ENCODE data around the gene ZNF224. TPM values are rescaled to one million over a fixed set of nuclear protein-coding genes. Genes with fewer than 3 reads are reported as not detected.
A peak's percentile ranks its signal among the peaks of the same experiment; 100 is the strongest.

The ZNF224 gene
- total RNA-seq = 10 to 100 TPM; 16.4 to 21.0 TPM
- long read RNA-seq, donor 1, partial matches to known transcripts = 0 of 3 reads
- long read RNA-seq, donor 1, other reads (novel, unspliced or antisense) = 1 of 3 reads
- long read RNA-seq, donor 2, transcript ZNF224-203 (1 exons, 1,552 nt) = major isoform, 5 of 11 reads
- long read RNA-seq, donor 2, partial matches to known transcripts = 0 of 11 reads
- long read RNA-seq, donor 2, other reads (novel, unspliced or antisense) = 2 of 11 reads

DNA sequence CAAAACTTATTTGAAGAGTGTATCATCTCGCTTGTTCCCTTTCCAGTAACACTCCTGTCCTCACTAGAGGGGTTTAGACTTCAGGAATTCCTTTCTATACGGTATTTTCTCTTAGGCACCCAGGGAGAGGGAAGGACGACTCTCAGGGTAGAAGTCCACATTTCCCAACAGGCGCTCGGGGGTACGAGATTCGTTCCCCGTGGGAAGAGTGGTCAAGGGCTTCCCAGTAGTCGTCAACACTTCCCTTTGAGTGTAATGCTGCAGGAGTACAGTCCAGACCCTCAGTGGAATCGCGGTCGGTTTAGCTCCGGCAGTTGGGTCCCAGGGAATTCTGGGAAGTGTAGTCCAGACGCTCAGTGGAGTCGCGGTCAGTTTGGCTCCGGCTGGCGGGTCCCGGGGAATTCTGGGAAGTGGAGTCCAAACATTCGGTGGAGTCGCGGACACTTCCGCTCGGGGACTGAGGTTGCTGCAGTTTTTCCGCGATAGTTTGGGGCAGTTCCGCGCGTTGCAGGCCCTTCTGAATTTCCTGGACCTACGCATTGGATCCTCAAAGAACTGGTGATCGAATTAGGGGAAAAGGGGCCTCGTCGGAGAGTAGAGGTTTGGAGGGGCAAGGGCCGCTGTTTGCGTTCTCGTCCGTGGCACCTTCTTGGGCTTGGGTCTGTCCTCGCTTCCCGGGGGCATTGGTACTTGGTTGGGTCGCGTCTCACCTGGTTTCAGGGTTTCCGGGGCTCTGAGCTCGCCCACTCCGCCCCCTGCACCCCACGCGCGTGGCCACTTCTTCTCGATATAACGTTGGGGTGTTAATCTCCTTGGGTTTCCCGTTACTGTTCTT, at the start of gene ZNF224:
Gene ZNF224 (plus strand): TSS at position 431 of the 835 bp plus-strand sequence. CDS start 3,513 bp downstream, outside the sequence.
- intact Hi-C loops (cut with DNase I) = no loop called here
- DNase-seq (ENCODE audit: low spot score) = peak; percentile 97

DNA sequence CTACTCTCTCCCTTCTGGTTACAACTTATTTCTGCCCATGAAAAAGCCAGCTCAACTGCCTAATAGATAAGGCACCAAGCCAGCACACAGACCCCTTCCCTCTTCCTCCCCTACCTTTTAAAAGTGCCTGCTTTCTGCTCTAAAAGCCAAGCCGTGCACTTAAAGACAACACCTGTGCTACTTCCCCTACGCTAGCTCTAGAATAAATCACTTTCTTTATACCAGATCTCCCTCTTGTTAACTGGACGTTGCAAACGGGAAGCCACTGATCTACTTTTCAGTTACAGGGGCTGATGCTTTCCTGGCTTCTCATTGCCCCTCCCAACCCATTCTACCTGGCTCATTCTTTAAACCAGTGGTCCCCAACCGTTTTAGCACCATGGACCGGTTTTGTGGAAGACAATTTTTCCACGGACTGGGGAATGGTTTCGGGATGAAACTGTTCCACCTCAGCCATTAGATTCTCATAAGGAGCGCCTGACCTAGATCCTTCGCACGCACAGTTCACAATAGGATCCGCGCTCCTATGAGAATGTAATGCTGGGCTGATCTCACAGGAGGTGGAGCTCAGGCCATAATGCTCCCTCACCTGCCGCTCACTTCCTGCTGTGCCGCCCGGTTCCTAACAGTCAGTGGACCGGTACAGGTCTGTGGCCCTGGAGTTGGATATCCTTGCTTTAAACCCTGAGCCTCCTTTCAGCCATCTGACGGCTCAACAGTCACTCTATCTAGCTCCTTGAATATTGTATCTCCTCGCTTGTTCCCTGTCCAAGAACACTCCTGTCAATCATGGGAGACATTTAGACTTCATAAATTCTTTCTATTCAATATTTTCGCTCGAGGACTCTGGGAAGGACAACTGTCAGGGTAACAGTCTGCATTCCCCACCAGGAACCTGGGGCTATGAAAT, 43.2 kb upstream of the ZNF224 start:
- DNase-seq (ENCODE audit: low spot score) = no peak
- intact Hi-C loops (cut with DNase I) = loop anchor here in 1 of 2 donors (10.0 kb wide), 1 partner anchor 64 kb away; the partner anchor contains the start of gene ZNF225

DNA sequence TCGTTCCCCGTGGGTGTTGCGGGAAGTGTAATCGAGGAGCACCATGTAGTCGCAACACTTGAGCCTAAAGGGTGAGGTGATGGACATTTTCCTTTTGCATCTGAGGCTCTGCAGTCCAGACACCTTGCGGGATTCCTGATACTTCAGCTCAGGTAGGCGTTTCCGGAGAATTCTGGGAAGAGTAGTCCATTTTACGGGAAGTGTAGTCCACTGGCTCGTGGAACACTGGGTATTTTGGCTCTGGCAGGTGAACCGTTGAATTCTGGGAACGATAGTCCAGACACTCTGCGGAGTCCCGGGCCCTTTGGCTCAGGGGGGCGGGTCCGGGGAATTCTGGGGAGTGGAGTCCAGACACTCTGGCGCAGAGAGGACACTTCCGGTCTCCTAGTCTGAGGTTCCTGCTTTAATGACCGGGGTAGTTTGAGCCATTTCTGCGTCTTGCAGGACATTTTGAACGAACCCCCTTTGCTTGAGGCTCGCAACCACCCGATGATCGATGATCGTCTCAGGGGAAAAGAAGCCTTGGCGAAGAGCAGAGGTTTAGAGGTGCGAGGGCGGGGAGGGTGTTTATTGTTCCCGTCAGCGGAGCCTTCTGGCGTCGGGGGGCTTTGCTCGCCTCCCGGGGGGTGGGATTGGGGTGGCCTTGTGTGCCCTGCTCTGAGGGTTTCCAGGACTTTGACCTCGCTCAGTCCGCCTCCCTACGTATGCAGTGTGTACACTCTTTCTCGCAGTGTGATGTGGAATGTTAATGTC, 42.3 kb upstream of the ZNF224 start, which contains the start of gene ZNF223:
Gene ZNF223 (plus strand): TSS at position 387 of the 753 bp plus-strand sequence. CDS start 3,141 bp downstream, outside the sequence.
- peak; percentile 98 for DNase-seq (ENCODE audit: low spot score)
- intact Hi-C loops (cut with DNase I) = loop anchor here in 1 of 2 donors (10.0 kb wide), 1 partner anchor 63 kb away; the partner anchor contains the start of gene ZNF225

DNA sequence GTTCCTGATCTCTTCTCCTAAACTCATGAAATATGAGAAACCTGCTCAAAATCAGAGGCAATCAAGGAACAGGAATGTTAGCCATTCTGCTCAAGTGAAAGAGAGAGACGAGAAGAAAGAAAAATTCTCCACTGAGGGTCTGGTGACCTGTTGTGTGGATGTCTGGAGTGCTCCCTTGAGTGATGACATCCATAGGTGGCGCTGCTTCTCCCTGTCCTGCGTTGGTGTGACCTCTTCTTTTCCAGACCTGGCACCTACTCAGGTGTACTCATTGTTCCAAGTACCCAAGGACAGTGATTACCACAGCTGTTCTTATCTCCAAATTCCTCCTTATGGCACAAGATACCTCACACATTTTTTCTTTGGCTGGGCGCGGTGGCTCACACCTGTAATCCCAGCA, 38.3 kb upstream of the ZNF224 start:
- DNase-seq (ENCODE audit: low spot score) = no peak
- intact Hi-C loops (cut with DNase I) = loop anchor here in 1 of 2 donors (10.0 kb wide), 1 partner anchor 59 kb away; the partner anchor contains the start of gene ZNF225

DNA sequence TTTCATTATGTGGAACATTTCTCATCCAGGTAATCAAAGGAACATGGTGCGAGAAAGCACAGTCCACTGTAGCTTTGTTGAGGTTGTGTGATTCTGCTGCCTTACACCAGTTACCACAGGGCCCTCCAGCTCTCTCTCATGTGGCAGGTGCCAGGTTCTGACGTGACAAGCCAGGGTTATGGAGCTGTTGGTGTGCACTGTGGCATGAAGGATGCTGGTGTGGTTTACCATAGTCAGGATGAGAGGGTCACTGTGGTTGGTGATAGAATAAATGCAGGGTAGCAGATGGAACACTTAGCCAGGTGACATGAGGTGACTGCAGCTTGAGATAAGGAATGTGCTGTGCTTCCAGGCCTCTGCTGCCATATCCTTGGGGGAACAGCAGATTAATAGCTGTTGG, 34.9 kb upstream of the ZNF224 start:
- DNase-seq (ENCODE audit: low spot score) = no peak
- intact Hi-C loops (cut with DNase I) = loop anchor here in 1 of 2 donors (10.0 kb wide), 1 partner anchor 56 kb away; the partner anchor contains the start of gene ZNF225

DNA sequence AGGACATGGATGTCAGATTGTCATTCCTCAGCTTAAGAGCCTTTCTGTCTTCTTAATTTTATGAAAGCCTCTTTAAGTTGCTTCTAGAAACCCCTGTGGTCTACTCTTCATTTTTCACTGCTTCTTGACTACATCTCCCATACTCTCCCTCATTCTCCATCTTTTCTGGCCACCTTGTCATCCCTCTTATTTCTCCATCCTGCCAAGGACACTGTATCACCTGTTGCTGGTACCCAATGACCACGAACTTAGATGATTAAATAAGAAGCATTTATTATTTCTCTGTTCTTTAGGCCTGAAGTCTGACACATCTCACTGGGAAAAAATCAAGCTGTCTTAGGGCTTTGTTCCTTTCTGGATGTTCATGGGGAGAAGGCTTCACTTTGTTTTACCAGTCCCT, 33.1 kb upstream of the ZNF224 start:
- no peak for DNase-seq (ENCODE audit: low spot score)
- intact Hi-C loops (cut with DNase I) = no loop called here

DNA sequence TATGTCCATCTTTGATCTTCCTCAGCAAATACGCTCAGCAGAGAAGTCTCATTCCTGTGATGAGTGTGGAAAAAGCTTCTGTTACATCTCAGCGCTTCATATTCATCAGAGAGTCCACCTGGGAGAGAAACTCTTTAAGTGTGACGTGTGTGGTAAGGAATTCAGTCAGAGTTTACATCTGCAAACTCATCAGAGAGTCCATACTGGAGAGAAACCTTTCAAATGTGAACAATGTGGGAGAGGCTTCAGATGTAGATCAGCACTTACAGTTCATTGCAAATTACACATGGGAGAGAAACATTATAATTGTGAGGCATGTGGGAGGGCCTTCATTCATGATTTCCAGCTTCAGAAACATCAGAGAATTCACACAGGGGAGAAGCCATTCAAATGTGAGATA, 27.9 kb upstream of the ZNF224 start:
- no peak for DNase-seq (ENCODE audit: low spot score)
- intact Hi-C loops (cut with DNase I) = no loop called here

DNA sequence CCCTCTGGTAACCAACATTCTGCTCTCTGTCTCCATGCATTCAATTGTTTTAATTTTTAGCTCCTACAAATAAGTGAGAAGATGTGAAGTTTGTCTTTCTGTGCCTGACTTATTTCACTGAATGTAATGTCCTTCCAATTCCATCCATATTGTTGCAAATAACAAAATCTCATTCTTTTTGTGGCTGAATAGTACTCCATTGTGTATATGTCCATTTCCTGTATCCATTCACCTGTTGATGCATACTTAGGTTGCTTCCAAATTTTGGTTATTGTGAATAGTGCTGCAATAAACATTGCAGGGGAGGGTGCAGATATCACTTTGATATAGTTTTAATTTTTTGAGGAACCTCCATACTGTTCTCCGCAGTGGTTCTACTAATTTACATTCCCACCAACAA, 24.7 kb upstream of the ZNF224 start:
- intact Hi-C loops (cut with DNase I) = no loop called here
- no peak for DNase-seq (ENCODE audit: low spot score)

DNA sequence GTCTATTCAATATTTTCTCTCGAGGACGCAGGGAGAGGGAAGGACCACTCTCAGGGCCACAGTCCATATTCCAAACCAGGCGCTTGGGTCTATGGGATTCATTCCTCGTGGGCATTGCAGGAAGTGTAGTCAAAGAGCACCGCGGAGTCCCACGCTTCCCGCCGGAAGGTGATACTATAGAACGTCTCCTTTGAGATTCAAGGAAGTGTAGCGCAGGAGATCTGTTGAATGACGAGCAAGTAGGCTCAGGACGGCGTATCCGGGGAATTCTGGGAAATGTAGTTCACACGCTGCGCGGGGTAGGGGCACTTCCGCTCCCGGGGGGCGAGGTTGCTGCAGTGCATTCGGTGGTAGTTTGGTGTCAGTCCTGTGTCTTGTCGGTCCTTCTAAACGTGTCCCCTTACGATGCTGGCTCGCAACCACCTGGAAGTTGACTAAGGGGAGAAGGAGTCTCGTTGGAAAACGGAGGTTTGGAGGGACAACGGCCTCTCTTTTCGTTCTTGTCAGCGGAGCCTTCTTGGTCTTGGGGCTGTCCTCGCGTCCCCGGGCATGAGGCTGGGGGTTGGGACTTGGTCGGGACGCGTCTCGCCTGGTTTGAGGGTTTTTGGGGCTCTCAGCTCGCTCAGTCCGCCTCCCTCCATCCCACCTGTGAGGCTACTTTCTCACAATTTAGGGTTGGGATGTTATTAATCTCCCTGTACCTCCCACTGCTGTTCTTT, 22.2 kb upstream of the ZNF224 start, which contains the start of gene ZNF284:
Gene ZNF284 (plus strand): TSS at position 336 of the 719 bp plus-strand sequence. CDS start 4,231 bp downstream, outside the sequence.
- peak; percentile 88 for DNase-seq (ENCODE audit: low spot score)
- intact Hi-C loops (cut with DNase I) = no loop called here

DNA sequence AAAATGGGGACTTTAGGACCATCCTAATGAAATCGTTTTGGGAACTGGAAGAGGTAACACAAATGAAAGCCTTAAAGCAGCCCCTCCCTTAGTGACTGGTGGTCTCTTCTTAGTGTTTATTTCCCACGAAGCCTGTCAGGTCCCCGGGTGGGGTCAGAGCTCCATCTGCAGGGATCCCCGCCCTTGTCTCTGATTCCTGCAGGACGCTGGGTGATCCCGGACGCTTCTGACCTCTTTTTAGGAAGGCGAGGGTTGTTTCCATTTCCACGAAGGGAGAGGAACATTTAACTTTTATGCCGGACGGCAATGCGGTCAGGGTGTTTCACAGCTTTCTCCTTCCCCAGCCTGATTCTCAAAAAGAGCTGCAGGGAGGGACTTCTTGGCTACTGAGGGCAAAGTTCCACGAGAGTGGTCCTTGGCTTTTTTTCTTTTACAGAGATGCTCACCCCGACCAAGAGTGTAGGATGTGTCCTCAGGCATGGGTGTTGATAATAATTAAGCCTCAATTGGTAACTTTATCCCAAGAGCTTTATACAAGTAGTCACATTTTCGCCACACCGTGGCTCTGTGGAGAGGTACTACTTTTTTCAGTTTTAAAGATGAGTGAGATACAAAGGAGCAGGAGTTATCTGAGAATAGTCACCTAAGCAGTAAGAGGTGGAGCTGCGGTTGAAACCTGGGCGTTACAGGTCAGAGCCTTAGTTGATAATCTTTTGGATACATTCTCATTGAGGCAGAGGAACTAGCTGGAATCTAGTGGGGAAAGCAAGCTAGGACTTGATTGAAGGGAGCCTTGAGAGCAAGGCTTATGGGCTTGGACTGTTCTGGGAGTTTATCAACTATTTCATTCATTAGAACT, 21.4 kb upstream of the ZNF224 start:
- intact Hi-C loops (cut with DNase I) = no loop called here

DNA sequence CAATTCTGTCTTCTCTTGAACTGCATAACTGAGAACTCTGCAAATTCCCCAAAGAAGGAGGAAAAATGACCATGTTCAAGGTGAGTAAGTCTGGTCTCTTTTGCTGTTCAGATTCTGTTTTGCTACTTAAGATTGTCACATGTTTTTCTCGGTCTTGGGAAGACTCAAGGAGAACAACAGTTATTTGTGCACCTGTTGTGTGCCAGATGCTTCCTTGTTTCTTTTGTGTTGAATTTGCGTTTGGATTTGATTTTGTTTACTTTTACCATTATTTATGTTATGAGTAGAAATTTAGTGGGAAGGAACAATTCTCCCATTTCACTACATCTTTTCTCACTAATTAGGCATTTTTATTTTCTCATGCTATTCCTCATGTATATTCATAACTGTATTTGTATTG, 17.8 kb upstream of the ZNF224 start:
- no peak for DNase-seq (ENCODE audit: low spot score)
- intact Hi-C loops (cut with DNase I) = no loop called here

More for the DNA sequence above, 21.4 kb upstream of the ZNF224 start:
- DNase-seq (ENCODE audit: low spot score) = no peak

DNA sequence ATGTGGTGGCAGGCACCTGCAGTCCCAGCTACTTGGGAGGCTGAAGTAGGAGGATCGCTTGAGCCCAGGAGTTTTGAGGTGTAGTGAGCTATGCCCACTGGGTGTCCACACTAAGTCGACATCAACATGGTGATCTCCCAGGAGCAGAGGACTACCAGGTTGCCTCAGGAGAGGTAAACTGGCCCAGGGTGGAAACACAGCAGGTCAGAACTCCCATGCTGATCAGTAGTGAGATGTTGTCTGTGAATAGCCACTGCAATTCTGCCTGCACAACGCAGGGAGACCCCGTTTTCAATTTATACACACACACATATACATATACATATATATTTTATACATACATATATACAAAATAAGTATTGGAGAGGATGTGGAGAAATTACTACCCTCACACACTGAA, 2.1 kb upstream of the ZNF224 start:
- intact Hi-C loops (cut with DNase I) = no loop called here
- no peak for DNase-seq (ENCODE audit: low spot score)

DNA sequence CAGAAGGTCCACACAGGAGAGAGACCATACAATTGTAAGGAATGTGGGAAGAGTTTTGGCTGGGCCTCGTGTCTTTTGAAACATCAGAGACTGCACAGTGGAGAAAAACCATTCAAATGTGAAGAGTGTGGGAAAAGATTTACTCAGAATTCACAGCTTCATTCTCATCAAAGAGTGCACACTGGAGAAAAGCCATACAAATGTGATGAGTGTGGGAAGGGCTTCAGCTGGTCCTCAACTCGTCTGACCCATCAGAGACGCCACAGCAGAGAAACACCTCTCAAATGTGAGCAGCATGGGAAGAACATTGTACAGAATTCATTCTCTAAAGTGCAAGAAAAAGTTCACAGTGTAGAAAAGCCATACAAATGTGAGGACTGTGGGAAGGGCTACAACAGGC, 13.6 kb downstream of the ZNF224 start:
- no peak for DNase-seq (ENCODE audit: low spot score)
- intact Hi-C loops (cut with DNase I) = no loop called here

DNA sequence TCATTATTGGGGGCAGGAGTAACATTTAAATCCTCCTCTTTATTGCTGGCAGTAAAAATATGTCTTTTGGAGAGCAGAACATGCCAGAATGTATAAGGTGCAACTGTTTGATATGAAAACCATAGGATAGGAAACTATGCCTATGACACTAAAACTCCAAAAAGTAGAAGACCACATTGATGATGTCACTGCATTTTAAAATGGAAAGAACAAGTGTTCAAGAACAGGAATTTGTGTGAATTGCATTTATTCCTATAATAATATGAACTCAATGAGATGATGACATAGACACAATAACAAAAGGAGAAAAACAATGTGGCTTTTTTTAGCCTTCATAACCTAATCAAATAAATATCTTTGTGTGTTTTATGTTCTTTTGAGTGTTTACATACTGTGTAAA, 15.3 kb downstream of the ZNF224 start:
- DNase-seq (ENCODE audit: low spot score) = no peak
- intact Hi-C loops (cut with DNase I) = no loop called here

DNA sequence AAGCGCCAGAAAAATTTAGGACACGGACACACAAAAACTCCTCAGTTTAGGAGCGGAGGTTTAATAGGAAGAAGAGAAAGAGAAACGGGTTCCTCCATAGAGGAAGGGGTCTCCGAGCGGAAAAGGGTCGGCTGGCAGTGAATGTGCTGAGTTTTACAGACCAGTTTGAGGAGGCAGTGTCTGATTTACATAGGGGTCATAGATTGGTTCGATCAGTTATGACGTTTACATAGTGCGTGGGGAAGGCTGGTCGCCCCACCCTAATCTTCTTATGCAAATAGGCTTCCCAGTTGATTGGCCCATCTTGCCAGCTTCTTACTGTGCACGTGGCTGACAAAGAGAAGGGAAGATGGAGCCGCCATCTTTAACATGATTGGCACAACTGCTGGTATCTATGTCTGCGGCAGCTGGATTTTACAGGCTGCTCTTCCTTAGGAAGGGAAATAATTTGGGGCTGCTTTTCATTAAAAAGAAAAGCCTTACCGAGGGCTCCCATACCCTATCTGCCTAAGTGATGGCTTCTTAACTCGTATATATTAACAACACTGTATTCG, 17.8 kb downstream of the ZNF224 start:
- no peak for DNase-seq (ENCODE audit: low spot score)
- intact Hi-C loops (cut with DNase I) = loop anchor here in 1 of 2 donors (10.0 kb wide), 1 partner anchor 57 kb away; the partner anchor contains the start of gene ZNF223

DNA sequence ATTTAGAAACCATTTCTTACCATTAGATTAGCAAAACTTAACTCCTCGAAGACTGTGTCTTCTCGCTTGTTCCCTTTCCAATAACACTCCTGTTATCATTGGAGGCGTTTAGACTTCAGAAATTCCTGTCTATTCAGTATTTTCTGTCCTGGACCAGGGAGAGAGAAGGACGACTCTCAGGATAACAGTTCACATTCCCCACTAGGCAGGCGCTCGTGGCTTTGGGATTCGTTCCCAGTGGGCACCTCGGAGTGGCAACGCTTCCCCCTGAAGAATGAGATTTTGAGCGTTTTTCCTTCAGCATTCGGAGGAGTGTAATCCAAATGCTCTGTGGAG, 18.6 kb downstream of the ZNF224 start:
- no peak for DNase-seq (ENCODE audit: low spot score)
- intact Hi-C loops (cut with DNase I) = loop anchor here in 1 of 2 donors (10.0 kb wide), 1 partner anchor 58 kb away; the partner anchor contains the start of gene ZNF223
